Breast epithelium (tissue), 3 donors: ENCODE measurements around the gene MUS81.

ENCODE experiments used
- POLR2A ChIP-seq: fragments of 450-650 bp; IDR thresholded peaks from one replicate; pipeline ENCODE4 v1.6.1; 2016; ENCODE audit warnings: antibody characterized with exemption, mild to moderate bottlenecking, moderate library complexity
- POLR2AphosphoS5 ChIP-seq, 3 donors: sonication (generic); formaldehyde crosslinking; IDR thresholded peaks; one replicate each; pipeline ENCODE4 v1.6.1; 2017; ENCODE audit warnings: antibody characterized with exemption in 3 of 3
- TF ChIP-seq, protein P1 (sequence below), 3 donors: fragments of 450-650 bp; IDR thresholded peaks; one replicate each; pipeline ENCODE4 v1.5.1; 2016 to 2017; ENCODE audit warnings: antibody characterized with exemption in 3 of 3, mild to moderate bottlenecking in 3 of 3, moderate library complexity in 3 of 3

DNA sequence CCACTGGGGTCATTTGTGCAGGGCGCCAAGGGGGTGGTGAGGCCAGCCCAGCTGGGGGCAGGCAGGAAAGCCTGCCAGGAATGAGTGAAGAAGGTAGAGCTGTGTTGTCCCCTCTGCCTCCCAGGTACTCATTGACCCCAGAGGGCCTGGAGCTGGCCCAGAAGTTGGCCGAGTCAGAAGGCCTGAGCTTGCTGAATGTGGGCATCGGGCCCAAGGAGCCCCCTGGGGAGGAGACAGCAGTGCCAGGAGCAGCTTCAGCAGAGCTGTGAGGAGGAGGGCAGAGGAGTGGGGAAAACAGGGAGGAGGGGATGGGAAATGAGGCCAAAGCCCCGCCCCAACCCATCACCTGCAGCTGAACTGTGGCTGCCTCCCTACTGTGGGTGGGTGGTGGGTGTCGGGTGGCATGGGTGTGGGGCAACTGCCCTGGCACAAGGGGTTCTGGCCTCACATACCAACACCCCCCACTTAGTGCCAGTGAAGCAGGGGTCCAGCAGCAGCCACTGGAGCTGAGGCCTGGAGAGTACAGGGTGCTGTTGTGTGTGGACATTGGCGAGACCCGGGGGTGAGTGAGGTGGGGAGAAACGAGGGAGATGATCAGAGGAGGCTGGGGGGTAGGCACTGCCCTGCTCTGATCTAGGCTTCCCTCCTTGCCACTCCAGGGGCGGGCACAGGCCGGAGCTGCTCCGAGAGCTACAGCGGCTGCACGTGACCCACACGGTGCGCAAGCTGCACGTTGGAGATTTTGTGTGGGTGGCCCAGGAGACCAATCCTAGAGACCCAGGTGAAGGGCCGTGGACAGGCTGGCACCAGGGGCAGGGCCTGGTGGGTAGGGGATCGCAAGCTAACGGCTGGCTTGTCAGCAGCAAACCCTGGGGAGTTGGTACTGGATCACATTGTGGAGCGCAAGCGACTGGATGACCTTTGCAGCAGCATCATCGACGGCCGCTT lies 3.0 kb downstream of the MUS81 start:
- TF ChIP-seq, protein P1, sequence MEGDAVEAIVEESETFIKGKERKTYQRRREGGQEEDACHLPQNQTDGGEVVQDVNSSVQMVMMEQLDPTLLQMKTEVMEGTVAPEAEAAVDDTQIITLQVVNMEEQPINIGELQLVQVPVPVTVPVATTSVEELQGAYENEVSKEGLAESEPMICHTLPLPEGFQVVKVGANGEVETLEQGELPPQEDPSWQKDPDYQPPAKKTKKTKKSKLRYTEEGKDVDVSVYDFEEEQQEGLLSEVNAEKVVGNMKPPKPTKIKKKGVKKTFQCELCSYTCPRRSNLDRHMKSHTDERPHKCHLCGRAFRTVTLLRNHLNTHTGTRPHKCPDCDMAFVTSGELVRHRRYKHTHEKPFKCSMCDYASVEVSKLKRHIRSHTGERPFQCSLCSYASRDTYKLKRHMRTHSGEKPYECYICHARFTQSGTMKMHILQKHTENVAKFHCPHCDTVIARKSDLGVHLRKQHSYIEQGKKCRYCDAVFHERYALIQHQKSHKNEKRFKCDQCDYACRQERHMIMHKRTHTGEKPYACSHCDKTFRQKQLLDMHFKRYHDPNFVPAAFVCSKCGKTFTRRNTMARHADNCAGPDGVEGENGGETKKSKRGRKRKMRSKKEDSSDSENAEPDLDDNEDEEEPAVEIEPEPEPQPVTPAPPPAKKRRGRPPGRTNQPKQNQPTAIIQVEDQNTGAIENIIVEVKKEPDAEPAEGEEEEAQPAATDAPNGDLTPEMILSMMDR (IDR thresholded peaks at IDR 0.05), result no peak
- no peak for TF ChIP-seq POLR2A
- TF ChIP-seq POLR2AphosphoS5 (IDR thresholded peaks at IDR 0.05), result no peak
